BLaER1 treated with 17β-estradiol and CSF1 and Interleukin-3, amounts not matched to agents 10 nM and 100 nM (cell line): ENCODE results near the gene LRRC41.

Experiments
- H3K27ac ChIP-seq, 11 experiments: shearing (Covaris generic); formaldehyde crosslinking; 2 replicates each; pipeline ENCODE4 v1.8.1; 2022
- H3K27me3 ChIP-seq, 11 experiments: shearing (Covaris generic); formaldehyde crosslinking; 2 replicates each; pipeline ENCODE4 v1.8.1; 2022
- H3K36me3 ChIP-seq, 11 experiments: shearing (Covaris generic); formaldehyde crosslinking; 2 replicates each; pipeline ENCODE4 v1.8.1; 2022
- H3K4me1 ChIP-seq, 10 experiments: shearing (Covaris generic); formaldehyde crosslinking; 2 replicates each; pipeline ENCODE4 v1.8.1; 2022
- H3K4me2 ChIP-seq, 11 experiments: shearing (Covaris generic); formaldehyde crosslinking; 2 replicates each; pipeline ENCODE4 v1.8.1; 2022
- H3K4me3 ChIP-seq, 10 experiments: shearing (Covaris generic); formaldehyde crosslinking; 2 replicates each; pipeline ENCODE4 v1.8.1; 2022
- H3K9ac ChIP-seq, 11 experiments: shearing (Covaris generic); formaldehyde crosslinking; 2 replicates each; pipeline ENCODE4 v1.8.1; 2022
- H3K9me3 ChIP-seq, 11 experiments: shearing (Covaris generic); formaldehyde crosslinking; replicated peaks in 1 of 11; 2 replicates each; pipeline ENCODE4 v1.8.1; 2022
- H4K20me1 ChIP-seq, 11 experiments: shearing (Covaris generic); formaldehyde crosslinking; 2 replicates each; pipeline ENCODE4 v1.8.1; 2022
- Cebpa-rat ChIP-seq, 11 experiments: shearing (Covaris generic); IDR thresholded peaks; 2 replicates each; pipeline ENCODE4 v1.8.1; 2022

Gene LRRC41

DNA sequence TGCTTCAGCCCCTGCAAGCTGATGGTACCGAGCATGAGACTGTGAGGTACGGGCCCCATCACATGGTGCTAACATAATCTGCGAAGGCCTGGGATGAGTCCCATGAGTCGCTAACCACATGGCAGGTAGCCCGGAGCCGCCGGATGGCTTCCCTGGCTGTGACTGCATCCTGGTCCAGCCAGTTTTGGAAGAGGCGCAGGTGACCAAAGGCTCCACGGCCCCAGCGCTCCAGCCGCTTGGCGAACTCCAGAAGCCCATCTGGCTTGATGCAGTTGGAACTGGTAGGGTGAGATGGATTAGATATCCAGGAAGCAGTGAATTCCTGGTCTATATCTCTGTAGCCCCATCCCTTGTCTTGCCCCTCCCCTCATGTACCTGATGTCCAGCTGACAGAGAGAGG lies 24.6 kb downstream of the LRRC41 start:
- Histone ChIP-seq H3K27ac (no peak overlapping the region), H3K4me1 (peaks cover 0 to 3% (median 0%) of the 10 kb centered on the region in 10 experiments; a peak in 1 of 20 replicates), H3K4me3 (no peak overlapping the region), H3K27me3 (no peaks in the 10 kb centered on the region), H3K36me3 (peaks cover 63 to 100% (median 100%) of the 10 kb centered on the region in 11 experiments), H3K4me2 (no peak overlapping the region), H3K9me3 (no peaks in the 10 kb centered on the region), H4K20me1 (peaks cover 0 to 41% (median 30%) of the 10 kb centered on the region in 11 experiments; a peak in 16 of 22 replicates), H3K9ac (no peak overlapping the region)
- no peak for TF ChIP-seq Cebpa-rat (IDR thresholded peaks at IDR 0.05)

- Histone ChIP-seq H3K27me3 (no peaks in the 10 kb centered on the region), H3K36me3 (peaks cover 54 to 100% (median 100%) of the 10 kb centered on the region in 11 experiments), H3K4me1 (peaks cover 0 to 3% (median 0%) of the 10 kb centered on the region in 10 experiments; a peak in 1 of 20 replicates), H3K27ac (no peak overlapping the region), H3K4me2 (no peak overlapping the region), H3K9me3 (no peaks in the 10 kb centered on the region), H3K9ac (no peak overlapping the region), H4K20me1 (peaks cover 0 to 40% (median 27%) of the 10 kb centered on the region in 11 experiments; a peak in 16 of 22 replicates), H3K4me3 (no peak overlapping the region)
- no peak for TF ChIP-seq Cebpa-rat (IDR thresholded peaks at IDR 0.05)
These were observed 25.6 kb downstream of the LRRC41 start for GRCh38 chr1:46277658-46278373.

- Histone ChIP-seq H3K9ac (no peak overlapping the region), H3K36me3 (peaks cover 27 to 100% (median 100%) of the 10 kb centered on the region in 11 experiments), H3K9me3 (no peaks in the 10 kb centered on the region), H4K20me1 (peaks cover 0 to 27% (median 11%) of the 10 kb centered on the region in 11 experiments; a peak in 11 of 22 replicates), H3K4me1 (no peaks in the 10 kb centered on the region), H3K4me3 (no peak overlapping the region), H3K4me2 (no peak overlapping the region), H3K27ac (no peak overlapping the region), H3K27me3 (no peaks in the 10 kb centered on the region)
- TF ChIP-seq Cebpa-rat (IDR thresholded peaks at IDR 0.05): no peak
These were observed 28.4 kb downstream of the LRRC41 start for GRCh38 chr1:46275030-46275337.

DNA sequence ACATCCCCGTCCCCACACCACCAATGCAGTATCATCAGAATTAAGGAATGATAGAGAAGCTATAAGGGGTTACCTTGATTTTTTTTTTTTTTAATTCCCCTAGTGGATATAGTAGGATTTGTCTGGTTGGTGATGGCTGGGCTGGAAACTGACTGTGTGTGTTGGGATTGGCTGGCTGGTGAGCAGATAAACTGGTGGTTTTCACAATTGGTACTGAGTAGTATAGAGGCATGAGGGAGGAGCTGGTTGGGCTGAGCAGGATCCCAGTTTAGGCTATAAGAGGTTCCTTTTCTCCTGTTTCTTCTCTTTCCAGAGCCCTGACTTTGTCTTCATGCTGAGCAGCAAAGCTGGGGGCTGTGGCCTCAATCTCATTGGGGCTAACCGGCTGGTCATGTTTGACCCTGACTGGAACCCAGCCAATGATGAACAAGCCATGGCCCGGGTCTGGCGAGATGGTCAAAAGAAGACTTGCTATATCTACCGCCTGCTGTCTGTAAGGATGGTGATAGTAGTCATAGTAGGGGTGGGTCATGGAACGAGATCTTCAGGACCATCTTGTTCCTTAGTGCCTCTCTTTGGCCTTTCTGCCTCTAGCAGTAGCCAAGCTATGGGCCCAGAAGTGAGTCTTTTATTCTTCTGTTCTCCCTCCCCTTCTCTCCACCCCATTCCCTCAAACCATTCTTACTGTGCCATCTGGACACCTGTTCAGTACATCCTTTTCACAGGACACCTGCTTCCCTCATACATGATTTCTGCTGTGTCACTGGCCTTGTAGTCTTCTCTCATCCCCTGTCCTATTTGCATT lies 29.0 kb downstream of the LRRC41 start:
- Histone ChIP-seq H3K9me3 (no peaks in the 10 kb centered on the region), H3K9ac (no peak overlapping the region), H3K27me3 (no peaks in the 10 kb centered on the region), H3K4me1 (no peaks in the 10 kb centered on the region), H3K4me3 (no peak overlapping the region), H4K20me1 (peaks cover 0 to 24% (median 7%) of the 10 kb centered on the region in 11 experiments; a peak in 8 of 22 replicates), H3K36me3 (peaks cover 22 to 100% (median 100%) of the 10 kb centered on the region in 11 experiments), H3K27ac (no peak overlapping the region), H3K4me2 (no peak overlapping the region)
- no peak for TF ChIP-seq Cebpa-rat (IDR thresholded peaks at IDR 0.05)

- TF ChIP-seq Cebpa-rat (IDR thresholded peaks at IDR 0.05): no peak
- peaks cover 0 to 100% (median 100%) of the 10 kb centered on the region in 11 experiments; a peak in 21 of 22 replicates for H3K36me3 ChIP-seq
These were observed 34.8 kb downstream of the LRRC41 start for GRCh38 chr1:46268578-46268977.

DNA sequence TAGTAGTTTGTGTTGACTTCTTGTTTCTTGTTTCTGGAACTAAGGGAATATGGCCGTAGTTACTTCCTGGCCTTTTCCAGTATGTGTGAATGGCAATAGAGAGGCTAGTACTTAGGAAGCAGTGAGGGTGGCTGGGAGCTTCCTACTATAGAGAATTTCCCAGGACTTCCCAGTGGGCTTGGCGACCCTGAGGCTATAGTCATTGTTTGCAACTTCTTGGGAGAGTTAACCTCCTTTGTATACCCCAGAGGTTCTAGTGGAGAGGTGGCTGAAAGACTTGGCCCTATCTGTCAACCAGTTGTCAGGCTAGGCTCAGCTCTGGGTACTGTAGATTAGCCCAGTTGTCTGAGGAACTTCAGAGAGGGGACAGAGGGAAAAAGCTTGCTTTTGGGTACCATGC lies 40.3 kb downstream of the LRRC41 start:
- Histone ChIP-seq H3K4me3 (no peak overlapping the region), H3K27me3 (no peaks in the 10 kb centered on the region), H4K20me1 (peaks cover 0 to 7% (median 0%) of the 10 kb centered on the region in 11 experiments; a peak in 3 of 22 replicates), H3K9ac (no peak overlapping the region), H3K9me3 (0 out of 22 replicates have a peak, but pooled peaks cover 0 to 5% (median 0%) of the 10 kb centered on the region in 11 experiments), H3K4me1 (peaks cover 0 to 33% (median 23%) of the 10 kb centered on the region in 10 experiments; a peak in 15 of 20 replicates), H3K27ac (peak overlapping the region in 3 of 11 experiments; percentile 38 to 71 (median 70); a peak in 3 of 22 replicates), H3K4me2 (no peak overlapping the region), H3K36me3 (peaks cover 19 to 100% (median 99%) of the 10 kb centered on the region in 11 experiments; a peak in 21 of 22 replicates)
- TF ChIP-seq Cebpa-rat (IDR thresholded peaks at IDR 0.05): no peak

More at GRCh38 chr1:46268578-46268977, 34.8 kb downstream of the LRRC41 start:
- Histone ChIP-seq H3K4me3 (no peak overlapping the region), H3K4me1 (peaks cover 0 to 31% (median 22%) of the 10 kb centered on the region in 10 experiments; a peak in 15 of 20 replicates), H4K20me1 (peaks cover 0 to 6% (median 0%) of the 10 kb centered on the region in 11 experiments; a peak in 2 of 22 replicates), H3K4me2 (no peak overlapping the region), H3K9me3 (0 out of 22 replicates have a peak, but pooled peaks cover 0 to 5% (median 0%) of the 10 kb centered on the region in 11 experiments), H3K9ac (no peak overlapping the region), H3K27ac (no peak overlapping the region), H3K27me3 (no peaks in the 10 kb centered on the region)

- TF ChIP-seq Cebpa-rat (IDR thresholded peaks at IDR 0.05): no peak
- H3K27me3 ChIP-seq: no peaks in the 10 kb centered on the region
- no peak overlapping the region for H3K4me3 ChIP-seq
- no peak overlapping the region for H3K27ac ChIP-seq
- H3K36me3 ChIP-seq: peaks cover 19 to 100% (median 99%) of the 10 kb centered on the region in 11 experiments; a peak in 21 of 22 replicates
- no peak overlapping the region for H3K9ac ChIP-seq
- H3K4me2 ChIP-seq: no peak overlapping the region
- peaks cover 0 to 33% (median 23%) of the 10 kb centered on the region in 10 experiments; a peak in 15 of 20 replicates for H3K4me1 ChIP-seq
- 0 out of 22 replicates have a peak, but pooled peaks cover 0 to 5% (median 0%) of the 10 kb centered on the region in 11 experiments for H3K9me3 ChIP-seq
- peaks cover 0 to 7% (median 0%) of the 10 kb centered on the region in 11 experiments; a peak in 4 of 22 replicates for H4K20me1 ChIP-seq
These were observed 40.9 kb downstream of the LRRC41 start for GRCh38 chr1:46262508-46262907.

DNA sequence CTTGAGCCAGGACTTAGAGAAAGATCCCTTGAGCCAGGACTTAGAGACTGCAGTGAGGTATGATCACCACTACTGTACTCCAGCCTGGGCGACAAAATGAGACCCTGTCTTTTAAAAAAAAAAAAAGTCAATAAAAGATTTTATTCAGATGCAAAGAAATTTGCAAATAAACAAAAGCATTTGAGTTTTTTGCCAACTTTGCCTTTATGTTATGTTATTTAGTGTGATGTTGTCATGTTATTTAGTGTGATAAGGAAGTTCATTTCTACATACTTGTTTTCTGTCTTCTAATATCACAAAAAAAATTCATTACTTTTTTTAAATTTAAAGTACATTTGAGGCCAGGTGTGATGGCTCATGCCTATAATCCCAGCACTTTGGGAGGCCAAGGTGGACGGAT lies 46.9 kb downstream of the LRRC41 start:
- H3K27ac ChIP-seq: no peak overlapping the region
- no peak overlapping the region for H3K4me3 ChIP-seq
- peaks cover 12 to 100% (median 98%) of the 10 kb centered on the region in 11 experiments; a peak in 21 of 22 replicates for H3K36me3 ChIP-seq
- H4K20me1 ChIP-seq: peaks cover 0 to 16% (median 0%) of the 10 kb centered on the region in 11 experiments; a peak in 5 of 22 replicates
- TF ChIP-seq Cebpa-rat (IDR thresholded peaks at IDR 0.05): no peak
- no peaks in the 10 kb centered on the region; a peak in 1 of 20 replicates for H3K4me1 ChIP-seq
- no peaks in the 10 kb centered on the region for H3K9me3 ChIP-seq
- H3K27me3 ChIP-seq: no peaks in the 10 kb centered on the region
- no peak overlapping the region for H3K9ac ChIP-seq
- no peak overlapping the region for H3K4me2 ChIP-seq
